ENCODE results near the gene SLC6A6.
A peak's percentile ranks its signal among the peaks of the same experiment; 100 is the strongest.

Gene SLC6A6

DNA sequence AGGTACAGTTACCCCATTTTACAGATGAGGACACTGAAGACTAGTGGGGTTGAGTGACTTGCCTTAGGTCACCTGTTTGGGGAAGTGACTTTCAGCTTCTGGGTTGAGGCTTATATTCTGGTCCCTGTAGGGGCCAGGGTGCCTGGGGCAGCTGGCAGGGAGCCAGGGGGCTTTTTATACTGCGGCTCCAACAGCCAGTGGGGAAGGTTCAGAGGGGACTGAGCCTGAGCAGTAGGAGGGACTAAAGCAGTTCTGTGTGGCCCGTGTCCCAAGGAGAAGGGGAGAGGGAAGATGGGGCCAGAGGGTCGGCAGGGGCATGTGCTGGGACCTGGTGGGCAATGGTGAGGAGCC is 37.7 kb downstream of the SLC6A6 start:
- Histone ChIP-seq H3K4me1 (ENCODE audit: control insufficient read depth in 1 of 2, insufficient read depth in 1 of 2, low read depth in 1 of 2, low read length in 1 of 2) (peaks cover 63 to 70% of the 10 kb centered on the region in 2 experiments), H3K27me3 (no peaks in the 10 kb centered on the region), H3K9me3 (no peaks in the 10 kb centered on the region), H3K36me3 (peaks cover 46% of the 10 kb centered on the region), H3K27ac (peak overlapping the region; percentile 93), H3K4me3 (ENCODE audit: low read depth in 1 of 2, low read length in 1 of 2) (peak overlapping the region; percentile 38 to 62)
- TF ChIP-seq, protein P1, sequence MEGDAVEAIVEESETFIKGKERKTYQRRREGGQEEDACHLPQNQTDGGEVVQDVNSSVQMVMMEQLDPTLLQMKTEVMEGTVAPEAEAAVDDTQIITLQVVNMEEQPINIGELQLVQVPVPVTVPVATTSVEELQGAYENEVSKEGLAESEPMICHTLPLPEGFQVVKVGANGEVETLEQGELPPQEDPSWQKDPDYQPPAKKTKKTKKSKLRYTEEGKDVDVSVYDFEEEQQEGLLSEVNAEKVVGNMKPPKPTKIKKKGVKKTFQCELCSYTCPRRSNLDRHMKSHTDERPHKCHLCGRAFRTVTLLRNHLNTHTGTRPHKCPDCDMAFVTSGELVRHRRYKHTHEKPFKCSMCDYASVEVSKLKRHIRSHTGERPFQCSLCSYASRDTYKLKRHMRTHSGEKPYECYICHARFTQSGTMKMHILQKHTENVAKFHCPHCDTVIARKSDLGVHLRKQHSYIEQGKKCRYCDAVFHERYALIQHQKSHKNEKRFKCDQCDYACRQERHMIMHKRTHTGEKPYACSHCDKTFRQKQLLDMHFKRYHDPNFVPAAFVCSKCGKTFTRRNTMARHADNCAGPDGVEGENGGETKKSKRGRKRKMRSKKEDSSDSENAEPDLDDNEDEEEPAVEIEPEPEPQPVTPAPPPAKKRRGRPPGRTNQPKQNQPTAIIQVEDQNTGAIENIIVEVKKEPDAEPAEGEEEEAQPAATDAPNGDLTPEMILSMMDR (IDR thresholded peaks at IDR 0.05) = no peak

DNA sequence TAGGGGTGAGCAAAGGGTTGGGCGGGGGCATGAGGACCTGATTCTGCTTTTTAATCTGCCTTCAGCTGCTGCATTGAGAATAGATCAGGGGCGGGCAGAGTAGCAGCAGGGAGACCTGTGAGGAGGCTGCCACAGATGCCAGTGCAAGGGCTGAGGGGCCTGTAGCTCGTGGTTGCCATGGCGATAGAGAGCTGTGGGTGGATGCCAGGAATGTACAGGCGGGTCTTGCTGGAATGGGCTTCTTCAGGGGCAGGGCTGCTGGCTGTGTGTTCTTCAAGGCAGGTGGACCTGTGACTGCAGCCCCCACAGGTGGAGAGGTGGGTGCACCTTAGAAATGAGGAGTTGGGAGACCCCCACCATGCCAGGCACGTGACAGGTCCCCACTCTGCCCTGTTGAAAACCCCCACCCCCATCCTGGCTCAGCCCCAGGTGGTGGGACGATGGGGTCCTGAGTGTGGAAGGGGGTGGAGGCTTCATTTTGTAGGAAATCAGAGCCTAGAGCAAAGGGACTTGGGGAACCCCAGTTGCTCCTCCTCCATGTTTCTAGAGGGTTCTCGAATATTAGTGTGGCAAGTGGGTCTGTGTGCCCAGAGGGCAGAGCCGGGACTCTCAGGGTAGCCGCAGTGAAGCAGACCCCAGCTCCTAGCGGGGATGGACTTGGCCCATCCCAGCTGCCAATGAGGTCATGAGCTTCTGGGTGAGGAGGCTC is 38.3 kb downstream of the SLC6A6 start:
- Histone ChIP-seq H3K36me3 (peaks cover 46% of the 10 kb centered on the region), H3K4me1 (ENCODE audit: control insufficient read depth in 1 of 2, insufficient read depth in 1 of 2, low read depth in 1 of 2, low read length in 1 of 2) (peaks cover 58 to 65% of the 10 kb centered on the region in 2 experiments), H3K27ac (peak overlapping the region; percentile 93), H3K27me3 (no peaks in the 10 kb centered on the region), H3K4me3 (ENCODE audit: low read depth in 1 of 2, low read length in 1 of 2) (peak overlapping the region in 1 of 2 experiments; percentile 62), H3K9me3 (no peaks in the 10 kb centered on the region)
- TF ChIP-seq, protein P1 (IDR thresholded peaks at IDR 0.05) = no peak

DNA sequence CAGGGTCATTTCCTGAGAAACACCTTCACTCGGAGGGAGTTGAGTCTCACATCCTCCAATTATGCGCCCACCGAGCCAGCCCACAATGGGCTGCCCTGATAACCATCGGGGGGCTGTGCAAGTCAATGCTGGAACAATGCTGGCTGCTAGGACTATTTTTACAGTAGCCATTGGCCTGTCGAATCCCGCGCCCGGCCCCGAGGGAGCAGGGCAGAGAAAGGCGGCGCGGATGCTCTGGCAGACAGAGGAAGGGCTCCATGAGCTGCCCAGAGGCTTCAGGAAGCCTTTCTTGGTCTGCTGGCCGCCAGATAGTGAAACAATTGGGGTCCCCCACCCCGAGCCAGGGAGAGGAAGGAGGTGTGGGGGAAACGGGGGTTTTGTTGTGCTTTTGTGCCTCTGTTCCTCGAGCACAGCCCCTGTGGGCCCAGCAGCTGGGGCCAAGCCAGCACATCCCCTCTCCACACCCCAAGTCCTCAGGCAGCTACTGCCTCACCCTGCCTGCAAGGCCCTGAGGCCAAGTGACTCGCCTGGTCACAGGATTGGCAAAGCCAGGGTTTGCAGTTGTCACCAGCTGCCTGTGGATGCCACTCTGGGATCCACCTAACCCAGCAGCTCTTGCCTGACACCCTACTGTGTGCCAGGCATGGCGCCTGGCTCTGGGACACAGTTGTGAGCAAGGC is 39.0 kb downstream of the SLC6A6 start:
- H3K4me1 ChIP-seq (ENCODE audit: control insufficient read depth in 1 of 2, insufficient read depth in 1 of 2, low read depth in 1 of 2, low read length in 1 of 2) = peaks cover 51 to 58% of the 10 kb centered on the region in 2 experiments
- TF ChIP-seq, protein P1 (IDR thresholded peaks at IDR 0.05) = no peak
- H3K27me3 ChIP-seq = no peaks in the 10 kb centered on the region
- no peaks in the 10 kb centered on the region for H3K9me3 ChIP-seq
- peaks cover 53% of the 10 kb centered on the region for H3K36me3 ChIP-seq
- H3K27ac ChIP-seq = peak overlapping the region; percentile 93
- H3K4me3 ChIP-seq (ENCODE audit: low read depth in 1 of 2, low read length in 1 of 2) = no peak overlapping the region

DNA sequence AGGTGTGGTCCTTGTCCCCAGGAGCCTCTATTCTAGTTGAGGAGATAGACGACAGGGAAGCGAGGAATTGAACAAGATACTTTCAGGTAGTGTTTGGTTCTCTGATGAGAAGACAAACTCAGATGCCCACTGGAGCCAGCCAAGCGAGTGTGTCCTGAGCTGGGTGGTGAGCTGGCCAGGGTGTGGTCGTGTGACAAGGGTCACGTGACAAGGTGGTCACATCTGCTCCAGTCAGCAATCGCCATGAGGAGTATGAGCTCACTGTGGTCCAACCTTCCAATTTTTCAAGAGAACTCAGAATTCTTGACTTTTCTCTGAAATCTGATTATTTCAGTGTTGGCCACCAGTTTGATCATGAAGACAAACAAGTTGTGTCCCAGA is 39.5 kb downstream of the SLC6A6 start:
- H3K27ac ChIP-seq = peak overlapping the region; percentile 93
- no peaks in the 10 kb centered on the region for H3K9me3 ChIP-seq
- TF ChIP-seq, protein P1 (IDR thresholded peaks at IDR 0.05) = no peak
- peaks cover 58% of the 10 kb centered on the region for H3K36me3 ChIP-seq
- H3K27me3 ChIP-seq = no peaks in the 10 kb centered on the region
- no peak overlapping the region for H3K4me3 ChIP-seq (ENCODE audit: low read depth in 1 of 2, low read length in 1 of 2)
- H3K4me1 ChIP-seq (ENCODE audit: control insufficient read depth in 1 of 2, insufficient read depth in 1 of 2, low read depth in 1 of 2, low read length in 1 of 2) = peaks cover 46 to 52% of the 10 kb centered on the region in 2 experiments

DNA sequence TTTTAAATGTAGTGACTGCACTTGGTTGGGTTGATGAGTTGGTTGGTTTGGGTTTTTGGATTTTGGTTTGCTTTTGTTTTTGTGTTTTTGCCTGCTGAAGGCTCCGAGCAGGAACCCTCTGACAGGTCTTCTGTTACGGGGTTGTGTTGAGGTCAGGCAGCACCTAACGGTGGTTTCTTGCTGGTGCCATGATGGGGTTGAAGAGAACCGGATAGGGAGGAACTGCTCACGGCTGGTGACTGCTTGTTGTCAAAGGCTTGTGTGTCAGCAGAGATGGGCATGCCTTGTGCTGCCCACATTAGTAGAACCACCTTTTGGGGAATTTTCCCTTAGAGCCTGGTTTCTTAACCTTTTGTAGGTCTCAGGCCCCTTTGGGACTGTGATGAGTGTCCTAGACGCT is 42.0 kb downstream of the SLC6A6 start:
- H3K27ac ChIP-seq = peak overlapping the region; percentile 93

More for the DNA sequence above, 42.0 kb downstream of the SLC6A6 start:
- H3K27me3 ChIP-seq = no peaks in the 10 kb centered on the region
- TF ChIP-seq, protein P1 (IDR thresholded peaks at IDR 0.05) = no peak
- peaks cover 83% of the 10 kb centered on the region for H3K36me3 ChIP-seq
- H3K4me3 ChIP-seq (ENCODE audit: low read depth in 1 of 2, low read length in 1 of 2) = no peak overlapping the region
- H3K9me3 ChIP-seq = no peaks in the 10 kb centered on the region
- peaks cover 24 to 28% of the 10 kb centered on the region in 2 experiments for H3K4me1 ChIP-seq (ENCODE audit: control insufficient read depth in 1 of 2, insufficient read depth in 1 of 2, low read depth in 1 of 2, low read length in 1 of 2)

All from neutrophil (primary cell).